Activated B cell treated with CpG ODN at 0.5 μM for 24 hours (primary cell): ENCODE measurements around the gene TSPEAR. TPM values are rescaled to one million over a fixed set of nuclear protein-coding genes. Genes with fewer than 3 reads are reported as not detected.

Source experiments
- ATAC-seq: fragments of 200-7000 bp; cut with Tn5 transposase; one replicate; pipeline ENCODE4 v1.10.0; 2021; ENCODE audit warnings: low read depth, mild to moderate bottlenecking, moderate library complexity
- CTCF ChIA-PET: fragments of 350-600 bp; sonication (Branson Sonifier 250); formaldehyde crosslinking; loops from one replicate; lab custom pipeline; 2021; ENCODE audit warnings: antibody characterized with exemption; lab: Charles Lee
- POLR2A ChIA-PET: fragments of 350-600 bp; sonication (Branson Sonifier 250); formaldehyde crosslinking; loops from one replicate; lab custom pipeline; 2021; ENCODE audit warnings: antibody characterized with exemption; lab: Charles Lee
- DNase-seq: peaks from one replicate; pipeline ENCODE4 v3.0.0; 2022
- H3K27ac Mint-ChIP-seq: one replicate; pipeline ENCODE4 v1.8.0; 2020; ENCODE audit warnings: mixed read lengths
- H3K27me3 Mint-ChIP-seq: one replicate; pipeline ENCODE4 v1.8.0; 2021; ENCODE audit warnings: mixed read lengths
- H3K36me3 Mint-ChIP-seq: one replicate; pipeline ENCODE4 v1.8.0; 2021; ENCODE audit warnings: low read depth, mixed read lengths
- H3K4me1 Mint-ChIP-seq: one replicate; pipeline ENCODE4 v1.8.0; 2021; ENCODE audit warnings: mixed read lengths
- H3K4me3 Mint-ChIP-seq: one replicate; pipeline ENCODE4 v1.8.0; 2020; ENCODE audit warnings: mild to moderate bottlenecking, mixed read lengths
- H3K9me3 Mint-ChIP-seq: one replicate; pipeline ENCODE4 v1.8.0; 2020; ENCODE audit warnings: mixed read lengths
- intact Hi-C: fragments of 100-400 bp; cut with micrococcal nuclease; formaldehyde crosslinking; loops from one replicate; pipeline ENCODE4 v1.15.1; 2024
- total RNA-seq: library from RNA; stranded (reverse); gene quantifications from 2 replicates; pipeline ENCODE4 v1.2.3, GENCODE V29; 2022
- TF ChIP-seq, protein P1 (sequence below): fragments of 200-600 bp; IDR thresholded peaks from one replicate; pipeline ENCODE4 v1.8.0; 2022; ENCODE audit warnings: antibody characterized with exemption, mild to moderate bottlenecking

TSPEAR gene
- total RNA-seq, 1 donor from 2014 or later, result not detected

DNA sequence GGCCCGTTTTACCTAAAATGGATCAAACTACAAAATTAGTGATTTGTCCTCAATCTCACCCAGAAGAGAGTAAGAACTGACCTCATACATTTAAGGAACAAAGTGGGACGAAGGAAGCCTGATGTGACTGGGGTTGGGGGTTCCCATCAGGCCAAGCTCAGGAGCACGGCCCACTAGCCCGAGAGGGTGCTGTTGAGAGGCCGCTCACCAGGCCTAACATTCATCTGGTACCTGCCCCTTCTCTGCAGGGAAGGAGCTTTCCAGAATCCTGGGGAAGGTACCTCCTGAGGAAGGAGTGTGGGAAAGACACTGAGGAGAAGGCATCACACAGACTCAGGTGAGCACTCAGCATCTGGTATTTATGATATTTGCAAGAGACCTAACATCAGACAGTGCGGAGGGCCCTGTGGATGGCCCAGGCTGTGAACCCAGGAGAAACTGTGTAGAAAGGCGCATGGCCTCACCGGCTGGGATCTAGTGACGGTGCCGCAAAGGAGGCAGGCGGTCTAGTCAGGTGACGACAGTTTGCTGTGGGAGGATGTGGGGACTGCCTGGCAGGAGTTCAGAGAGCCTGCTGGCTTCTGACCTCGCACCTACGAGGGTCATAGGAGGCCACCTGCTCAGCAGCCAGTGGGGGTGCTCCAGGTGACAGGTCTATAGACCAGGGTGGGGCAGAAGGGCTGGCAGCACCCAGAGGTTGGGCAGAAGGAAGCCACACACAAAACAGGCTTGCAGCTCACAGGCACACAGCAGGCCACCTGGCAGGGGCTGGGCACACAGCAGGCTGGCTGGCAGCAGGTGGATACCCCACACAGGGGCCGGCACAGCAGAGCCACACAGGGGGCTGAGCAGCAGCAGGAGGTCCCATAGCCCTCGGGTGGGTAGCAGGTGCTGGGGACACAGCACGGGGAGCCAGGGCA, 57.5 kb downstream of the TSPEAR start:
- CTCF ChIA-PET, result no interaction called here
- POLR2A ChIA-PET, result no interaction called here

DNA sequence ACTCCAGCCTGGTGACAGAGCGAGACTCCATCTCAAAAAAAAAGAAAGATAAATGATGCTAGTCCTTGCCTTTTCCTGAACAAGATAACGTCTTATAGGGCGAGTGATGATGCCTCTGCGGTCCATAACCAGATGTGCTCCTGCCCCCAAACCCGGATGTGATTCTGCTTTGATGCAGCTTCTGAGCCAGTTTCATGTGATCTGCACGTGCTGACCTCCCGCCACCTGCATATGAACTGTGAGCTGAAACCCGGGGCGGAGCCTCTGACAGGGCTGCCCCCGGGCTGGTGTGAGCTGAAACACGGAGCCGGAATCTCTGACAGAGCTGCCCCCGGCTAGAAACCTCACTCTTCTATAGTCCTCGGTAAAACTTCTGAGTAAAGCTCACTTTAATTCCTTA, 58.2 kb downstream of the TSPEAR start:
- Mint-ChIP-seq H3K27me3 (peaks cover 15% of the 10 kb centered on the region), H3K4me1 (peaks cover 2% of the 10 kb centered on the region), H3K36me3 (no peaks in the 10 kb centered on the region), H3K27ac (no peak overlapping the region), H3K9me3 (peaks cover 17% of the 10 kb centered on the region), H3K4me3 (no peak overlapping the region)
- ChIA-PET POLR2A (no interaction called here), CTCF (no interaction called here)
- ATAC-seq (no peak), DNase-seq (no peak)
- TF ChIP-seq, protein P1, sequence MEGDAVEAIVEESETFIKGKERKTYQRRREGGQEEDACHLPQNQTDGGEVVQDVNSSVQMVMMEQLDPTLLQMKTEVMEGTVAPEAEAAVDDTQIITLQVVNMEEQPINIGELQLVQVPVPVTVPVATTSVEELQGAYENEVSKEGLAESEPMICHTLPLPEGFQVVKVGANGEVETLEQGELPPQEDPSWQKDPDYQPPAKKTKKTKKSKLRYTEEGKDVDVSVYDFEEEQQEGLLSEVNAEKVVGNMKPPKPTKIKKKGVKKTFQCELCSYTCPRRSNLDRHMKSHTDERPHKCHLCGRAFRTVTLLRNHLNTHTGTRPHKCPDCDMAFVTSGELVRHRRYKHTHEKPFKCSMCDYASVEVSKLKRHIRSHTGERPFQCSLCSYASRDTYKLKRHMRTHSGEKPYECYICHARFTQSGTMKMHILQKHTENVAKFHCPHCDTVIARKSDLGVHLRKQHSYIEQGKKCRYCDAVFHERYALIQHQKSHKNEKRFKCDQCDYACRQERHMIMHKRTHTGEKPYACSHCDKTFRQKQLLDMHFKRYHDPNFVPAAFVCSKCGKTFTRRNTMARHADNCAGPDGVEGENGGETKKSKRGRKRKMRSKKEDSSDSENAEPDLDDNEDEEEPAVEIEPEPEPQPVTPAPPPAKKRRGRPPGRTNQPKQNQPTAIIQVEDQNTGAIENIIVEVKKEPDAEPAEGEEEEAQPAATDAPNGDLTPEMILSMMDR, result no peak
- intact Hi-C loops, result no loop called here

More for the DNA sequence above, 57.5 kb downstream of the TSPEAR start:
- H3K4me3 Mint-ChIP-seq, result no peak overlapping the region
- H3K36me3 Mint-ChIP-seq, result no peaks in the 10 kb centered on the region
- intact Hi-C loops, result no loop called here
- peaks cover 19% of the 10 kb centered on the region for H3K9me3 Mint-ChIP-seq
- H3K27ac Mint-ChIP-seq, result no peak overlapping the region
- TF ChIP-seq, protein P1, result no peak
- peaks cover 2% of the 10 kb centered on the region for H3K4me1 Mint-ChIP-seq
- no peak for DNase-seq
- ATAC-seq, result no peak
- H3K27me3 Mint-ChIP-seq, result peaks cover 22% of the 10 kb centered on the region

DNA sequence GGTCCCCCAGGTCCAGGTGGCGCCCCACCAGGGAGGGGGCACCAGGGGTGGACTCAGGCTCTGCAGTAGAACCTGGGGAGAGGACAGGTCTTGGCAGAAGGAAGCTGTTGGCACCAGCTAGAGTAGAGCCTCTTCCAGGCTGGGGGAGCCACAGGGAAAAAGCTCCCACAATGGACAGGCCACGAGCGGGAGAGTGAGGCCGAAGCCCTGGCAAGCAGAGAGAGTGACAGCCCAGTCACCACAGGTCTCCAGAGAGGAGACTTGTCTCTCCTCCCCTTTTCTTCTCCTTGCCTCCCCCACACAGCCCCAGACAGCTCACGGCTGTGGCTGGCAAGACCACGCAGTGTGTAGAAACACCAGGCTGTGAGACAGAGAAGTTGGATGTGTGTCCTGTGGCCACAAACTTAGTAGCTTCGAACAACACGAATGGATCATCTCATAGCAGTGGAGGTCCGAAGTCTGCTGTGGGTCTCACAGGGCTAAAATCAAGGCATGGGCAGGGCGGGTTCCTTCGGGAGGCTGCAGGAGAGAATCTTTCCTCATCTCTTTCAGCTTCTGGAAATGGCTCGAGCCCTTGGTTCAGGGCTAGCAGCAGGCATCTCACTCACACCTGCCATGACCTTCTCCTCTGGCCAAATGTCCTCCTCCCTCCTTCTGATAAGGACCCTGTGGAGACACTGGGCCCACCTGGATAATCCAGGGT, 60.2 kb downstream of the TSPEAR start:
- Mint-ChIP-seq H3K4me3 (no peak overlapping the region), H3K27me3 (peaks cover 5% of the 10 kb centered on the region), H3K9me3 (peaks cover 4% of the 10 kb centered on the region), H3K36me3 (no peaks in the 10 kb centered on the region), H3K27ac (no peak overlapping the region), H3K4me1 (no peaks in the 10 kb centered on the region)
- ChIA-PET POLR2A (no interaction called here), CTCF (no interaction called here)
- intact Hi-C loops, result no loop called here
- TF ChIP-seq, protein P1, result no peak
- no peak for DNase-seq
- no peak for ATAC-seq

DNA sequence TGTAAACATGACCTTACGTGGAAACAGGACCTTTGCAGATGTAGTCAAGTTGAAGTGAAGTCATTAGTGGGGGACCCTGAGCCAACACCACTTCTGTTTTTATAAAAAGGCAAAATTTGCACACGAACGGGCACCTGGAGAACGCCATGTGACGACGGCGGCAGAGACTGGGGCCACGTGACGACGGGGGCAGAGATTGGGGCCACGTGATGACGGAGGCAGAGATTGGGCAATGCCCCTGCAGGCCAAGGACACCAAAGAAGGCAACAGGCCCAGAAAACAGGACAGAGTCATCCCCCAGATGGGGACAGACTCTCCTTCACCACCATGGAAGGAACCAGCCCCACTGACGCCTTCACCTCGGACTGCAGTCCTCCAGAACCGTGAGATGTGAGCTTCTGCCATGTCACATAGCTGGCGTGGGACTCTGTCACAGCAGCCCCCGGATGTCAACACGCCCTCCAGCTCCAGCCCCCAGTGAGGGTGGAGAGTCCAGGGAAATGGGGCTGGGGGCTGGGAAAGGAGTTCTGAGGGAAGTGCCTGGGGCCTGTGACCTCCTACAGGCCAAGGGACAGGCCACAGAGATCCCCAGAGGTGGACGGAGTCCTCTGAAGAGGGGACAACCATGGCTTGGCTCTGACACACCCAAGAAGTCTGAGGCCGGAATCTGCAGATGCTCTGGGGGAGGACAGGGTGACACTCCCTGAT, 61.0 kb downstream of the TSPEAR start:
- DNase-seq, result no peak
- peaks cover 5% of the 10 kb centered on the region for H3K27me3 Mint-ChIP-seq
- intact Hi-C loops, result no loop called here
- no peak overlapping the region for H3K27ac Mint-ChIP-seq
- ChIA-PET CTCF (no interaction called here), POLR2A (no interaction called here)
- TF ChIP-seq, protein P1, result no peak
- no peak for ATAC-seq
- no peaks in the 10 kb centered on the region for H3K36me3 Mint-ChIP-seq
- no peaks in the 10 kb centered on the region for H3K9me3 Mint-ChIP-seq
- H3K4me3 Mint-ChIP-seq, result no peak overlapping the region
- no peaks in the 10 kb centered on the region for H3K4me1 Mint-ChIP-seq
